ENCODE results near the gene SPSB1. TPM values are rescaled to one million over a fixed set of nuclear protein-coding genes. Genes with fewer than 3 reads are reported as not detected.

SPSB1 gene
- total and polyA plus RNA-seq, 10 donors: 1.3 to 7.9 (median 4.1) TPM

DNA sequence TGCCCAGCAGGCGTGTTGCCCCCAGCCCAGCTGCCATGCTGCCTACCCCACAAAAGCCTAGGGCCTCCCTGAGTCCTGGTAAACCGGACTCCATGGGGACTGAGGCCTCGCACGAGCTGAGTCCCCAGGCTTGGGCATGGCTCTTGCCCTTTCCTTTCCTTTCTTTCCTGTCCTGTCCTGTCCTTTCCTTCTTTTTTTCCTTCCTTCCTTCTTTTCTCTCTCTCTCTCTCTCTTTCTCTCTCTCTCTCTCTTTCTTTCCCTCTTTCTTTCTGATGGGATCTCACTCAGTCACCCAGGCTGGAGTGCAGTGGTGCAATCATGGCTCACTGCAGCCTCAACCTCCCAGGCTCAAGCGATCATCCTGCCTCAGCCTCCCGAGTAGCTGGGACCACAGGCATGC is 104.4 kb downstream of the SPSB1 start:
- no peak for TF ChIP-seq POLR2AphosphoS5 (IDR thresholded peaks at IDR 0.05)
- TF ChIP-seq, protein P1, sequence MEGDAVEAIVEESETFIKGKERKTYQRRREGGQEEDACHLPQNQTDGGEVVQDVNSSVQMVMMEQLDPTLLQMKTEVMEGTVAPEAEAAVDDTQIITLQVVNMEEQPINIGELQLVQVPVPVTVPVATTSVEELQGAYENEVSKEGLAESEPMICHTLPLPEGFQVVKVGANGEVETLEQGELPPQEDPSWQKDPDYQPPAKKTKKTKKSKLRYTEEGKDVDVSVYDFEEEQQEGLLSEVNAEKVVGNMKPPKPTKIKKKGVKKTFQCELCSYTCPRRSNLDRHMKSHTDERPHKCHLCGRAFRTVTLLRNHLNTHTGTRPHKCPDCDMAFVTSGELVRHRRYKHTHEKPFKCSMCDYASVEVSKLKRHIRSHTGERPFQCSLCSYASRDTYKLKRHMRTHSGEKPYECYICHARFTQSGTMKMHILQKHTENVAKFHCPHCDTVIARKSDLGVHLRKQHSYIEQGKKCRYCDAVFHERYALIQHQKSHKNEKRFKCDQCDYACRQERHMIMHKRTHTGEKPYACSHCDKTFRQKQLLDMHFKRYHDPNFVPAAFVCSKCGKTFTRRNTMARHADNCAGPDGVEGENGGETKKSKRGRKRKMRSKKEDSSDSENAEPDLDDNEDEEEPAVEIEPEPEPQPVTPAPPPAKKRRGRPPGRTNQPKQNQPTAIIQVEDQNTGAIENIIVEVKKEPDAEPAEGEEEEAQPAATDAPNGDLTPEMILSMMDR (IDR thresholded peaks at IDR 0.05 in 8 of 11, conservative IDR thresholded peaks at IDR 0.05 in 3 of 11): no peak
- no peak for TF ChIP-seq POLR2A (IDR thresholded peaks at IDR 0.05)
- WGBS, 5 donors: 87 to 91% (median 89%) methylated on average over 6 of the region's 6 CpGs

DNA sequence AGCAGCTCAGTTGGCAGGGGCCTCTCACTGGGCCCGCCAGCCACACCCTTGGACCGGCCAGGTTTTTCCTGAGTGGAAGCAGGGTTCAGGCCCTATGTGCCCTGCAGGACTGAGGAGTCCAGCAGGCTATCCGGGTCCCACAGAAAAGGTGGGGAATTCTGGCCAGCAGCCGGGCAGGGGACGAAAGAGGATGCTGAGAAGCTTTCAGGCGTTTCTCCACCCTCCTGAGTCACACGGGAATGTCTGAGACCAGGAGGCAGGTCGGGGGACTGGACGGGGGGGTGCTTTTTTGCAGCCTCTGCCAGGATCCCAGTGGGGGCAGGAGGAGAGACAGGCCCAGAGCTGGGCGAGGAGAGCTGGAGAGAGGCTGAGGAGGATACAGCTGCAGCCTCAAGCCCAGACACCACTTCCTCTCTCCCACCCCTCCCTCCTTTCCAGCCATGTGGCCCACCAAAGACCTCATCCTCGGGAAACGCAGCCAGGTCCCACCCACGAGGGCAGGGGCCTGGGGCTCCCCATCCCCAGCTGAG is 105.4 kb downstream of the SPSB1 start:
- peaks cover 0 to 34% (median 26%) of the 10 kb centered on the region in 6 donors for H3K4me1 ChIP-seq
- TF ChIP-seq, protein P1 (IDR thresholded peaks at IDR 0.05 in 8 of 11, conservative IDR thresholded peaks at IDR 0.05 in 3 of 11): no peak
- TF ChIP-seq POLR2A (IDR thresholded peaks at IDR 0.05) (no peak), POLR2AphosphoS5 (IDR thresholded peaks at IDR 0.05) (peak in 2 of 3 donors; percentile 30 to 58)
- H3K27me3 ChIP-seq (replicated peaks in 1 of 7): peaks cover 0 to 10% (median 0%) of the 10 kb centered on the region in 7 donors
- WGBS, 5 donors: 26 to 33% (median 32%) methylated on average over 7 to 13 of the region's 13 CpGs
- no peak overlapping the region for H3K4me3 ChIP-seq
- intact Hi-C loops (cut with DNase I; ENCODE audit: low total_unique reads): no loop called here
- H3K9me3 ChIP-seq: peaks cover 0 to 8% (median 2%) of the 10 kb centered on the region in 8 donors
- no peak overlapping the region for H3K27ac ChIP-seq
- no peak for DNase-seq
- H3K36me3 ChIP-seq: no peaks in the 10 kb centered on the region

More for the DNA sequence above, 104.4 kb downstream of the SPSB1 start:
- H3K27me3 ChIP-seq (replicated peaks in 1 of 7): peaks cover 0 to 10% (median 0%) of the 10 kb centered on the region in 7 donors
- intact Hi-C loops (cut with DNase I; ENCODE audit: low total_unique reads): no loop called here
- peaks cover 0 to 34% (median 26%) of the 10 kb centered on the region in 6 donors for H3K4me1 ChIP-seq
- peaks cover 0 to 8% (median 2%) of the 10 kb centered on the region in 8 donors for H3K9me3 ChIP-seq
- no peak for DNase-seq
- H3K36me3 ChIP-seq: no peaks in the 10 kb centered on the region
- H3K4me3 ChIP-seq: no peak overlapping the region
- no peak overlapping the region for H3K27ac ChIP-seq

DNA sequence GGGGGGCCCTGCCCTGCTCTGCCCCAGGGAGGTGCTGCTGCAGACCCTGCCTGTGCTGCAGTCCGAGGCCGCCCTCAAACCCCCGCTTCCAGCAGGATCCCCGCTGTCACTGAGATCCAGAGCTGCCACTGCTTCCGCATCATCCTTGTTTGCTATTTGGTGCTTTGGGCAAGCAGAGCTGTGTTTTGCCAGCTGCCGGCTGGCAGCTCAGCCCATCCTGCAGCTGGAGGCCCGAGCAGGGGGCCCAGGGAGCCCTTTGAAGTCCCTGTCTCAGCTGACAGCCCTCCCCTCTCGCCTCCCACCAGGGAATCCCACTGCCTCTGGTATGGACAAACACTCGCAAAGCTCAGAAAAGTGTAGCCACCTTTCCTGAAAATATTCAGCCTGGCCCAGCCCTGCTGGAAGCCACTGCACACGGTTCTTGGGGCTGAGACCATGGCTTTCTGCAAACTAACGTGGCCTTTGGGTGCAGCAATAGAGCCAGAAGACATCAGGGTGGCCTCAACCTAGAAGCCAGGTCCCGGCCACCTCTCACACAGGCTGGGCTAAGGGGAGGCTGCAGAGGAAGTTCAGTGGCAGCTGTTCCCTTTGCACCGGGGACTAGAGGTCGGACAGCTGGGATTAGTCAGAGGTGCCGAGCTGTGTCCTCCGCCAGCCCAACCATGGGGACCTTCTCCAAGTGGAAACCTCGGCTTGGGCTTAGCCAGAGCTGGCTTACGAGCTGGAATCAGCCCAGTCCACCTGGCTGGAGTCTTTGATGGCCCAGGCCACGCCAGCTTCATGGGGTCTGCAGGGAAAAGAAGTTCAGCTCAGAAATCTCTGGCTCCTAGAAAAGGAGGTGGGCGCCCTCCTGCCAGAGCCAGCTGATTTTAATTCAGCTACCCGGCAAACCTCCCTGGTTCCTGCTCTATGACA is 107.1 kb downstream of the SPSB1 start:
- H3K4me1 ChIP-seq: peaks cover 0 to 34% (median 26%) of the 10 kb centered on the region in 6 donors
- H3K4me3 ChIP-seq: no peak overlapping the region
- H3K27ac ChIP-seq: no peak overlapping the region
- intact Hi-C loops (cut with DNase I; ENCODE audit: low total_unique reads): no loop called here
- peaks cover 0 to 7% (median 2%) of the 10 kb centered on the region in 8 donors for H3K9me3 ChIP-seq
- peak in 2 of 3 donors; percentile 36 to 39 for TF ChIP-seq POLR2AphosphoS5 (IDR thresholded peaks at IDR 0.05)
- no peak for TF ChIP-seq POLR2A (IDR thresholded peaks at IDR 0.05)
- no peaks in the 10 kb centered on the region for H3K36me3 ChIP-seq
- no peak for DNase-seq
- H3K27me3 ChIP-seq (replicated peaks in 1 of 7): peaks cover 0 to 10% (median 0%) of the 10 kb centered on the region in 7 donors
- WGBS, 5 donors: 47 to 68% (median 51%) methylated on average over 16 to 21 of the region's 21 CpGs

DNA sequence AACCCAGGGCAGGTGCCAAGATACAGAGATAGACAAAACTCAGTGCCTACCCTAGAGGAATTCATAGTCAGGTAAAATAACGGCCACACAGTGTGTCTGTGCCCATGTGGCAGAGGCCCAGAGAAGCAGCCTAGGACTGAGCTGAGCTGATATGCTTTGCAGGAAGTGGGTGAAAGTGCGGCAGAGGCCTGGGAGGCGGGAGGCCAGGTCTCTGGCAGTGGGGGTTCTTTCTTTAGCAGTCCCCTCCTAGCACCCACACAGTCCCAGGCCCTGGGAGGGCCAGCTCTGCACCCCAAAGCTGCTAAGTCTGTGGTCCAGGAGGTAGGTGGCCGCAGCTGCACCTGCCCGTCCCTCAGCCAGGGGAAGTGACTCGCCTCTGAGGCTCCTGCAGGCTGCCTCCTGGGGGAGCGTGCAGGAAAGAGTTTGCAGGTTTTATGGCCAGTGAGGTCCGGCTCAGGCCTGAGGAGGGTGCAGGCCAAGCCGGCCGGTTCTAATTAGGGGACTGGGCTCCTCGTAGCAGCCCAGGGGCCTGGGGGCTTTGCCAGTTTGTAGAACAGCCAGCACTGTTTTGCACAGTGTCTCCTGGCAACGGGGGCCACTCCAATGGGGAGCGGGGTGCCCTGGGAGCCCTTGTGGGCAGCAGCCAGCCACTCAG is 107.9 kb downstream of the SPSB1 start:
- H3K4me1 ChIP-seq: peaks cover 0 to 34% (median 26%) of the 10 kb centered on the region in 6 donors
- WGBS, 5 donors: 37 to 60% (median 42%) methylated on average over 11 to 13 of the region's 13 CpGs
- DNase-seq: no peak
- H3K27ac ChIP-seq: no peak overlapping the region
- H3K36me3 ChIP-seq: no peaks in the 10 kb centered on the region
- H3K27me3 ChIP-seq (replicated peaks in 1 of 7): peaks cover 0 to 10% (median 0%) of the 10 kb centered on the region in 7 donors
- intact Hi-C loops (cut with DNase I; ENCODE audit: low total_unique reads): no loop called here
- no peak overlapping the region for H3K4me3 ChIP-seq
- TF ChIP-seq POLR2A (IDR thresholded peaks at IDR 0.05) (no peak), POLR2AphosphoS5 (IDR thresholded peaks at IDR 0.05) (no peak)
- TF ChIP-seq, protein P1 (IDR thresholded peaks at IDR 0.05 in 8 of 11, conservative IDR thresholded peaks at IDR 0.05 in 3 of 11): no peak
- no peaks in the 10 kb centered on the region for H3K9me3 ChIP-seq

All from spleen (tissue), 11 donors.